Osteocyte (in vitro differentiated cells): ENCODE data around the gene CIAPIN1. TPM values are rescaled to one million over a fixed set of nuclear protein-coding genes. Genes with fewer than 3 reads are reported as not detected.

Experiments
- DNase-seq: peaks from one replicate; pipeline ENCODE4 v3.0.0; 2021; ENCODE audit warnings: mixed read lengths; ENCODE audit not compliant: unreplicated experiment; ENCODE audit errors: extremely low spot score
- H3K27ac Mint-ChIP-seq: one replicate; pipeline ENCODE4 v1.8.0; 2021; ENCODE audit warnings: mild to moderate bottlenecking, mixed read lengths; ENCODE audit not compliant: unreplicated experiment
- H3K27me3 Mint-ChIP-seq: one replicate; pipeline ENCODE4 v1.8.0; 2021; ENCODE audit warnings: mixed read lengths; ENCODE audit not compliant: unreplicated experiment
- H3K36me3 Mint-ChIP-seq: one replicate; pipeline ENCODE4 v1.8.0; 2021; ENCODE audit warnings: mixed read lengths; ENCODE audit not compliant: unreplicated experiment
- H3K4me1 Mint-ChIP-seq: one replicate; pipeline ENCODE4 v1.8.0; 2021; ENCODE audit warnings: mixed read lengths; ENCODE audit not compliant: unreplicated experiment
- H3K4me3 Mint-ChIP-seq: one replicate; pipeline ENCODE4 v1.8.0; 2021; ENCODE audit warnings: mild to moderate bottlenecking, moderate library complexity, mixed read lengths; ENCODE audit not compliant: unreplicated experiment
- H3K9me3 Mint-ChIP-seq: one replicate; pipeline ENCODE4 v1.8.0; 2021; ENCODE audit warnings: mixed read lengths; ENCODE audit not compliant: unreplicated experiment
- CTCF ChIP-seq: fragments of 200-600 bp; sonication (generic); IDR thresholded peaks from 2 replicates; pipeline ENCODE4 v1.5.0; 2021; ENCODE audit warnings: antibody characterized with exemption, mild to moderate bottlenecking, moderate library complexity
- long read RNA-seq: library from polyadenylated mRNA; unstranded; transcript quantifications from one replicate; pipeline ENCODE4 v2.0.0, GENCODE V29; 2021
- total RNA-seq: library from RNA; stranded (reverse); gene quantifications from 2 replicates; pipeline ENCODE4 v1.2.1, GENCODE V29; 2021

The CIAPIN1 gene
- 52.2 and 57.1 TPM in 2 replicates for total RNA-seq
- long read RNA-seq, transcript CIAPIN1-201 (9 exons, 2,182 nt), result major isoform, 557 of 723 reads
- long read RNA-seq, transcript CIAPIN1-209 (9 exons, 2,016 nt), result minor isoform, 72 of 723 reads
- long read RNA-seq, transcript CIAPIN1-213 (8 exons, 1,559 nt), result minor isoform, 26 of 723 reads
- long read RNA-seq, partial matches to known transcripts, result 32 of 723 reads
- long read RNA-seq, other reads (novel, unspliced or antisense), result 35 of 723 reads

- no peak for TF ChIP-seq CTCF
- Mint-ChIP-seq H3K36me3 (peaks cover 5% of the 10 kb centered on the region), H3K27me3 (no peaks in the 10 kb centered on the region)
These were observed at the start of gene CIAPIN1, which contains the start of gene COQ9 for GRCh38 chr16:57447186-57447962. Gene CIAPIN1, minus strand, starts transcription at chr16:57447385. Its CDS starts 6,457 bp downstream, at chr16:57440928. Gene COQ9, plus strand, starts transcription at chr16:57447479. Its CDS starts 27 bp downstream, at chr16:57447506.

GRCh38 chr16:57493767-57494166, 46.6 kb upstream of the CIAPIN1 start:
- TF ChIP-seq CTCF, result no peak
- Mint-ChIP-seq H3K27me3 (peaks cover 35% of the 10 kb centered on the region), H3K4me3 (no peak overlapping the region), H3K9me3 (no peaks in the 10 kb centered on the region), H3K27ac (no peak overlapping the region), H3K36me3 (no peaks in the 10 kb centered on the region), H3K4me1 (no peaks in the 10 kb centered on the region)
- no peak for DNase-seq

More at GRCh38 chr16:57447186-57447962, at the start of gene CIAPIN1, which contains the start of gene COQ9:
- H3K9me3 Mint-ChIP-seq, result no peaks in the 10 kb centered on the region
- peak within 1 kb of the TSS; percentile 88 for H3K27ac Mint-ChIP-seq
- peak within 1 kb of the TSS; percentile 94 for H3K4me3 Mint-ChIP-seq
- H3K4me1 Mint-ChIP-seq, result peaks cover 21% of the 10 kb centered on the region
- peak; percentile 97 for DNase-seq

- Mint-ChIP-seq H3K27me3 (peaks cover 27% of the 10 kb centered on the region), H3K9me3 (no peaks in the 10 kb centered on the region), H3K4me1 (peaks cover 18% of the 10 kb centered on the region), H3K4me3 (no peak overlapping the region), H3K27ac (no peak overlapping the region), H3K36me3 (no peaks in the 10 kb centered on the region)
- no peak for DNase-seq
- TF ChIP-seq CTCF, result no peak
These were observed 42.0 kb upstream of the CIAPIN1 start for GRCh38 chr16:57489229-57489628.

- H3K27ac Mint-ChIP-seq, result no peak overlapping the region
- no peaks in the 10 kb centered on the region for H3K36me3 Mint-ChIP-seq
- H3K4me3 Mint-ChIP-seq, result peak overlapping the region; percentile 69
These were observed 40.0 kb upstream of the CIAPIN1 start for GRCh38 chr16:57486858-57487834.

More at GRCh38 chr16:57486858-57487834, 40.0 kb upstream of the CIAPIN1 start:
- no peak for TF ChIP-seq CTCF
- Mint-ChIP-seq H3K9me3 (no peaks in the 10 kb centered on the region), H3K27me3 (peaks cover 18% of the 10 kb centered on the region), H3K4me1 (peaks cover 18% of the 10 kb centered on the region)
- no peak for DNase-seq
